ENCODE measurements around the gene GBP6.

- no peak for TF ChIP-seq CTCF (IDR thresholded peaks at IDR 0.05; ENCODE audit: borderline replicate concordance, extremely low read depth, low read length, poor library complexity, severe bottlenecking)
- no peak for TF ChIP-seq EZH2 (IDR thresholded peaks at IDR 0.05; ENCODE audit: borderline replicate concordance, low read depth, low read length, severe bottlenecking)
Observed at GRCh38 chr1:89337903-89338302, 26.0 kb upstream of the GBP6 start.
